MCF 10A (cell line): ENCODE measurements around the gene NUP210L. TPM values are rescaled to one million over a fixed set of nuclear protein-coding genes. Genes with fewer than 3 reads are reported as not detected.

Source experiments
- BruUV-seq: library from RNA; stranded (reverse); fragments of 400-500 nt; replicated peaks from 2 replicates; lab custom pipeline; 2021; lab: Mats Ljungman, UMichigan
- CTCF ChIA-PET: fragments of 300-600 bp; sonication (Branson Sonifier 250); formaldehyde crosslinking; extraction: SDS; loops from one replicate; lab custom pipeline; 2021; ENCODE audit warnings: antibody characterized with exemption, inconsistent platforms; lab: Yijun Ruan, JAX
- POLR2A ChIA-PET: fragments of 300-600, 350-650 bp; sonication (Branson Sonifier 250); formaldehyde crosslinking; extraction: SDS; loops from one replicate; lab custom pipeline; 2020; ENCODE audit warnings: antibody characterized with exemption, inconsistent platforms; lab: Yijun Ruan, JAX
- DNase-seq: peaks from one replicate; pipeline ENCODE4 v3.0.0-alpha.2; 2018; ENCODE audit not compliant: unreplicated experiment
- H3K27ac Mint-ChIP-seq: one replicate; pipeline ENCODE4 v1.8.0; 2022; ENCODE audit warnings: mild to moderate bottlenecking, low read depth, mixed read lengths; ENCODE audit not compliant: unreplicated experiment
- H3K27me3 Mint-ChIP-seq: one replicate; pipeline ENCODE4 v1.8.0; 2022; ENCODE audit warnings: mixed read lengths; ENCODE audit not compliant: insufficient read depth, unreplicated experiment
- H3K36me3 Mint-ChIP-seq: one replicate; pipeline ENCODE4 v1.8.0; 2022; ENCODE audit warnings: mild to moderate bottlenecking, moderate library complexity, mixed read lengths; ENCODE audit not compliant: insufficient read depth, unreplicated experiment
- H3K4me1 Mint-ChIP-seq: one replicate; pipeline ENCODE4 v1.8.0; 2022; ENCODE audit warnings: mixed read lengths; ENCODE audit not compliant: insufficient read depth, unreplicated experiment
- H3K4me3 Mint-ChIP-seq: one replicate; pipeline ENCODE4 v1.8.0; 2022; ENCODE audit warnings: mild to moderate bottlenecking, moderate library complexity, mixed read lengths; ENCODE audit not compliant: unreplicated experiment
- H3K9me3 Mint-ChIP-seq: one replicate; pipeline ENCODE4 v1.8.0; 2022; ENCODE audit warnings: mixed read lengths; ENCODE audit not compliant: unreplicated experiment
- CTCF ChIP-seq: fragments of 200-600 bp; IDR thresholded peaks from one replicate; pipeline ENCODE4 v1.8.0; 2022; ENCODE audit warnings: antibody characterized with exemption, mild to moderate bottlenecking; ENCODE audit not compliant: unreplicated experiment
- intact Hi-C: fragments of 100-400 bp; cut with micrococcal nuclease; formaldehyde crosslinking; loops from 2 replicates; pipeline ENCODE4 v1.14.1; 2022
- total RNA-seq: library from RNA; stranded (reverse); gene quantifications from 2 replicates; pipeline ENCODE4 v1.2.3, GENCODE V29; 2022

The NUP210L gene
- total RNA-seq, 1 experiment from 2014 or later = 0.05 TPM

- Mint-ChIP-seq H3K36me3 (peaks cover 54% of the 10 kb centered on the region), H3K4me1 (peaks cover 58% of the 10 kb centered on the region), H3K27me3 (no peaks in the 10 kb centered on the region), H3K9me3 (no peaks in the 10 kb centered on the region), H3K27ac (peak overlapping the region; percentile 72), H3K4me3 (peak overlapping the region; percentile 73)
- intact Hi-C loops = loop anchor here (5.0 kb wide), 1 partner anchor 308 kb away; the partner anchor contains the start of gene HAX1
- ChIA-PET POLR2A (interaction anchor here (0.6 to 16.6 kb wide), 28 partner anchors 12 to 1009 kb away, joined by 3 to 647 read pairs (median 5); partner anchors contain the start of genes CHTOP, CRTC2, DENND4B and GATAD2B), CTCF (interaction anchor here (0.6 to 5.1 kb wide), 7 partner anchors 16 to 166 kb away, joined by 3 to 40 read pairs (median 3); partner anchors contain the start of genes DENND4B and RAB13)
- no TSS peak for BruUV-seq
- no peak for DNase-seq
- no peak for TF ChIP-seq CTCF
Observed at GRCh38 chr1:153963850-153964331, 191.0 kb downstream of the NUP210L start.

- ChIA-PET CTCF (interaction anchor here (0.5 to 5.1 kb wide), 13 partner anchors 11 to 165 kb away, joined by 3 to 40 read pairs (median 4); partner anchors contain the start of genes DENND4B, JTB and RAB13), POLR2A (interaction anchor here (0.5 to 16.6 kb wide), 43 partner anchors 12 to 1172 kb away, joined by 3 to 647 read pairs (median 4); partner anchors contain the start of genes CHTOP, CRTC2, DENND4B and GATAD2B)
- DNase-seq = peak; percentile 99
- no peaks in the 10 kb centered on the region for H3K27me3 Mint-ChIP-seq
- peaks cover 58% of the 10 kb centered on the region for H3K4me1 Mint-ChIP-seq
- peaks cover 57% of the 10 kb centered on the region for H3K36me3 Mint-ChIP-seq
- TSS peak; percentile 22 for BruUV-seq
- H3K4me3 Mint-ChIP-seq = peak within 1 kb of the TSS; percentile 73
- H3K9me3 Mint-ChIP-seq = no peaks in the 10 kb centered on the region
- TF ChIP-seq CTCF = no peak
- intact Hi-C loops = loop anchor here (5.0 kb wide), 1 partner anchor 309 kb away; the partner anchor contains the start of gene HAX1
- H3K27ac Mint-ChIP-seq = peak within 1 kb of the TSS; percentile 72
Observed at GRCh38 chr1:153963030-153963849, 191.6 kb downstream of the NUP210L start, which contains the start of gene SLC39A1. Gene SLC39A1, minus strand, starts transcription at chr1:153963537. Its CDS starts 822 bp downstream, at chr1:153962715.

GRCh38 chr1:153962088-153963029 lies 192.5 kb downstream of the NUP210L start:
- Mint-ChIP-seq H3K9me3 (no peaks in the 10 kb centered on the region), H3K36me3 (peaks cover 51% of the 10 kb centered on the region), H3K27me3 (no peaks in the 10 kb centered on the region), H3K4me3 (peak overlapping the region; percentile 73), H3K4me1 (peaks cover 55% of the 10 kb centered on the region), H3K27ac (peak overlapping the region; percentile 72)
- intact Hi-C loops = loop anchor here (5.0 kb wide), 1 partner anchor 310 kb away; the partner anchor contains the start of gene HAX1
- POLR2A ChIA-PET = interaction anchor here (0.6 to 16.6 kb wide), 34 partner anchors 11 to 1173 kb away, joined by 3 to 647 read pairs (median 5); partner anchors contain the start of genes CHTOP, CRTC2, DENND4B and GATAD2B
- BruUV-seq = no TSS peak
- peak; percentile 72 for DNase-seq
- no peak for TF ChIP-seq CTCF
- CTCF ChIA-PET = interaction anchor here (0.5 to 5.1 kb wide), 14 partner anchors 8 to 258 kb away, joined by 3 to 40 read pairs (median 4); partner anchors contain the start of genes DENND4B, JTB, RAB13 and TPM3
